Neutrophil (primary cell): Measurements from ENCODE around the gene MAB21L1.

Source experiments
- H3K27ac ChIP-seq: fragments of 200-600 bp; sonication (generic); 2 replicates; pipeline ENCODE4 v1.5.1; 2016; ENCODE audit warnings: mild to moderate bottlenecking, moderate library complexity
- H3K27me3 ChIP-seq: fragments of 200-600 bp; sonication (generic); 2 replicates; pipeline ENCODE4 v1.6.0; 2016; ENCODE audit warnings: mild to moderate bottlenecking
- H3K36me3 ChIP-seq: fragments of 200-600 bp; sonication (generic); 2 replicates; pipeline ENCODE4 v1.5.1; 2017
- H3K4me1 ChIP-seq, 2 experiments: fragments of 200-600 bp in 1 of 2; sonication (generic) in 1 of 2; 1 replicate in 1 of 2; 2 replicates in 1 of 2; pipeline versions ENCODE4 v1.5.1 to v1.6.1; 2013 to 2016; ENCODE audit warnings: low read depth in 1 of 2, low read length in 1 of 2, mild to moderate bottlenecking in 1 of 2, moderate library complexity in 1 of 2; ENCODE audit not compliant: control insufficient read depth in 1 of 2, insufficient read depth in 1 of 2
- H3K4me3 ChIP-seq, 2 experiments: fragments of 200-600 bp in 1 of 2; sonication (generic) in 1 of 2; 1 replicate in 1 of 2; 2 replicates in 1 of 2; pipeline ENCODE4 v1.5.1; 2013 to 2016; ENCODE audit warnings: low read depth in 1 of 2, low read length in 1 of 2, mild to moderate bottlenecking in 1 of 2, moderate library complexity in 1 of 2
- H3K9me3 ChIP-seq: fragments of 200-600 bp; sonication (generic); 2 replicates; pipeline ENCODE4 v1.5.1; 2016
- CTCF ChIP-seq: fragments of 200-600 bp; sonication (generic); IDR thresholded peaks from 2 replicates; pipeline ENCODE4 v1.5.1; 2016; ENCODE audit warnings: antibody characterized with exemption

Gene MAB21L1

GRCh38 chr13:35499196-35499662 is 22.7 kb upstream of the MAB21L1 start:
- H3K9me3 ChIP-seq = no peaks in the 10 kb centered on the region
- H3K27ac ChIP-seq = no peak overlapping the region
- no peak for TF ChIP-seq CTCF
- no peaks in the 10 kb centered on the region for H3K27me3 ChIP-seq
- H3K36me3 ChIP-seq = no peaks in the 10 kb centered on the region
- no peaks in the 10 kb centered on the region for H3K4me1 ChIP-seq
- no peak overlapping the region for H3K4me3 ChIP-seq

GRCh38 chr13:35498231-35498630 is 21.7 kb upstream of the MAB21L1 start:
- no peak overlapping the region for H3K27ac ChIP-seq
- no peak overlapping the region for H3K4me3 ChIP-seq
- no peaks in the 10 kb centered on the region for H3K9me3 ChIP-seq
- no peaks in the 10 kb centered on the region for H3K4me1 ChIP-seq
- no peaks in the 10 kb centered on the region for H3K27me3 ChIP-seq
- no peak for TF ChIP-seq CTCF
- no peaks in the 10 kb centered on the region for H3K36me3 ChIP-seq

DNA sequence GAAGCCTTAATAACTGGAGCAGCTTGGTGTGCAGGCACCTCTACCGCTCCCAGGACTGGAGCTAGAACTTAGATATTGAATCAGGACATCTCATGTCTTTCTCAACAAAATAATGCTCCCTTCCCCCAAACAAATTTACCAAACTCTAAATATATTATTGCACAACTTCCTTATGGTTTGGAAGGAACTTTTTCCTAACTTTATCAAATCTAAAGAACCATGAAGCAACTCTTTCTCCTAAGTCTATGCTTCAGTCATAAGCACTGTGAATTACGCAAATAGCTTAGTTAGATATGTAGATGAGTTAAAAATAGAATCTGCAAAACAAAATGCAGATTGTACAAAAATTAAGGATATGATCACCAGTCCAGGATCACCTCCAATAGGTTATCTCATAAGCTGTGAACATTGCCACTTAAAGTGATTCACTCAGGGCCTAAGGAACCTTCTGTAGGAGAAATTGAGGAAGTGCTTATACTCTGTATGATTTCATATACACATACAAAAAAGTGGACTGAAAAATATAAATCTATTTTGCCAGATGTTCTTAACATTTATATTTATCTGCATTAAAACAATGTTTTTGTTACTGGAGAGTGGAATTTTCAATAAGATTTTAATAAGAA is 20.4 kb upstream of the MAB21L1 start:
- H3K36me3 ChIP-seq = no peaks in the 10 kb centered on the region
- no peaks in the 10 kb centered on the region for H3K4me1 ChIP-seq
- H3K27me3 ChIP-seq = no peaks in the 10 kb centered on the region
- H3K27ac ChIP-seq = no peak overlapping the region
- TF ChIP-seq CTCF = no peak
- H3K4me3 ChIP-seq = no peak overlapping the region
- H3K9me3 ChIP-seq = no peaks in the 10 kb centered on the region

DNA sequence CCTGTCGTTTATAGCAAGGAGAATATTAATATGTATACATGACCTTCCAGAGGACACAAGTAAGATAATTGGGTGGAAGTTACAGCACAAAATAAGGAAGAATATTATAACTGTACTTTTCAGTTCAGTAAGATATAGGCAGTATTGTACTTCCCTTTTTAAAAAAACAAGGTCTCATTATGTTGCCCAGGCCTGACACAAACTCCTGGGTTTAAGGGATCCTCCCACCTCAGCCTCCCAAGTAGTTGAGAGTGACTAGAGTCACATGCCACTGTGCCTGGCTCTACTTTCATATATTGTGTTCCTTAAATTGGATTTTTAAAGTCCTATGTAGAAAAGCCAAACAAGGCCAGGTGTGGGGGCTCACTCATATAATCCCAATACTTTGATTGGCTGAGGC is 19.5 kb upstream of the MAB21L1 start:
- TF ChIP-seq CTCF = no peak
- Histone ChIP-seq H3K36me3 (no peaks in the 10 kb centered on the region), H3K9me3 (no peaks in the 10 kb centered on the region), H3K27me3 (no peaks in the 10 kb centered on the region), H3K4me1 (no peaks in the 10 kb centered on the region), H3K4me3 (no peak overlapping the region), H3K27ac (no peak overlapping the region)

DNA sequence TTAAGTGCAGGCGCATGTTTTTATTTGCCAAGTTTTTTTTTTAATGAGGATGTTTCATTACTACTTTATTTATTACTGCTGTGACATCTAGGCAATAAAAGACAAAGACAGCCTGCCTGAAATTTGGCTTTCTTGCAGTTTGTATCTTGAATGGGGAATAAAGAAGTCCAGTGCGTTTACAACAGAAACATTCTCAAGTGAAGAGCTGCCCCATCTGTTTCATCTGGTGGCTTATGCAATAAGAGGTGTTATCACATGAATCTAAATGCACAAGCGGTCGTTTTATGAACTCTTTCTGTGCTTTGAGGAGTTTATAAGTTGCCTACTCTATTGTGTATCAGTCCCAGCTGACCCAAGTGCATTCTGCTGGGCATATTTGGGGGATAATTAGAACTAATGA is 12.6 kb upstream of the MAB21L1 start:
- H3K27ac ChIP-seq = no peak overlapping the region

More for the DNA sequence above, 12.6 kb upstream of the MAB21L1 start:
- Histone ChIP-seq H3K4me1 (no peaks in the 10 kb centered on the region), H3K4me3 (no peak overlapping the region), H3K27me3 (peaks cover 6% of the 10 kb centered on the region), H3K9me3 (no peaks in the 10 kb centered on the region), H3K36me3 (no peaks in the 10 kb centered on the region)
- no peak for TF ChIP-seq CTCF
